ENCODE data around the gene SPATA32.

The SPATA32 gene

GRCh38 chr17:45223539-45224528 is 38.1 kb downstream of the SPATA32 start:
- in situ Hi-C loops (cut with MboI; ENCODE audit: low sequenced_read_pairs, unreplicated experiment), result loop anchor here (25.0 kb wide), 1 partner anchor 613 kb away; the partner anchor contains the start of gene SPPL2C
- DNase-seq (ENCODE audit: low spot score), result no peak
- no peak for TF ChIP-seq CTCF (IDR thresholded peaks at IDR 0.05; ENCODE audit: borderline replicate concordance, control extremely low read depth, extremely low read depth, insufficient read depth, missing control alignments)

GRCh38 chr17:45222996-45223538 is 38.8 kb downstream of the SPATA32 start:
- no peak for DNase-seq (ENCODE audit: low spot score)
- in situ Hi-C loops (cut with MboI; ENCODE audit: low sequenced_read_pairs, unreplicated experiment), result loop anchor here (25.0 kb wide), 1 partner anchor 614 kb away; the partner anchor contains the start of gene SPPL2C
- no peak for TF ChIP-seq CTCF (IDR thresholded peaks at IDR 0.05; ENCODE audit: borderline replicate concordance, control extremely low read depth, extremely low read depth, insufficient read depth, missing control alignments)

- DNase-seq (ENCODE audit: low spot score), result no peak
- in situ Hi-C loops (cut with MboI; ENCODE audit: low sequenced_read_pairs, unreplicated experiment), result loop anchor here (25.0 kb wide), 1 partner anchor 615 kb away; the partner anchor contains the start of gene SPPL2C
These were observed 39.5 kb downstream of the SPATA32 start for GRCh38 chr17:45222289-45222995.

GRCh38 chr17:45222014-45222288 is 39.9 kb downstream of the SPATA32 start:
- no peak for DNase-seq (ENCODE audit: low spot score)
- no peak for TF ChIP-seq CTCF (IDR thresholded peaks at IDR 0.05; ENCODE audit: borderline replicate concordance, control extremely low read depth, extremely low read depth, insufficient read depth, missing control alignments)
- in situ Hi-C loops (cut with MboI; ENCODE audit: low sequenced_read_pairs, unreplicated experiment), result loop anchor here (25.0 kb wide), 1 partner anchor 615 kb away; the partner anchor contains the start of gene SPPL2C

More at GRCh38 chr17:45222289-45222995, 39.5 kb downstream of the SPATA32 start:
- no peak for TF ChIP-seq CTCF (IDR thresholded peaks at IDR 0.05; ENCODE audit: borderline replicate concordance, control extremely low read depth, extremely low read depth, insufficient read depth, missing control alignments)

GRCh38 chr17:45221081-45222013 is 40.5 kb downstream of the SPATA32 start, which contains the start of gene FMNL1:
Gene FMNL1 (plus strand): TSS chr17:45221885. CDS start chr17:45222125, 240 bp downstream.
- TF ChIP-seq CTCF (IDR thresholded peaks at IDR 0.05; ENCODE audit: borderline replicate concordance, control extremely low read depth, extremely low read depth, insufficient read depth, missing control alignments), result no peak
- in situ Hi-C loops (cut with MboI; ENCODE audit: low sequenced_read_pairs, unreplicated experiment), result loop anchor here (25.0 kb wide), 1 partner anchor 616 kb away; the partner anchor contains the start of gene SPPL2C
- DNase-seq (ENCODE audit: low spot score), result peak; percentile 81

Measured in GM13976 (cell line).